GM21360 (cell line): ENCODE measurements around the gene GNA12.
A peak's percentile ranks its signal among the peaks of the same experiment; 100 is the strongest.

Experiments used
- ATAC-seq: cut with Tn5 transposase; IDR thresholded peaks from one replicate; pipeline ENCODE4 v1.9.1; 2021; ENCODE audit warnings: mild to moderate bottlenecking, moderate library complexity; ENCODE audit not compliant: unreplicated experiment

Gene GNA12

DNA sequence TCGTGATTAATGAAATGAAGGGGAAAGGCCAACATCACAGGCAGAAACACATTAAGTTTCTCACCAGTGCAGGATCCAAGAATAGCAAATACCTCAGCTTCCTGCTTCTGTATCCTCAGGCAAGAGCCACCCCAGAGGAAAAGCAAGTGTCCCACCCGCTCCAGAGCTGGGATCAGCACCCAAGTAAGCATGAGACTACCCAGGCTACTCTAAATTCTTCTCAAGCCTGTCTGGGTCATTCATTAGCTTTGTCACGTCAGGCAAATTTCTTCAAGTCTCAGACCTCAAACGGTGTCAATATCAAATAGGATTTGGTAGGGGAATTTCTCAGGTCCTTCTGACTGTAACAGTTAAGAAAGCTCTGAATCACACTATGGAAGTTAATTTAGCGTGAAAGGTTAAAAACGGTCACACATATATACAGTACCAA lies 59.0 kb downstream of the GNA12 start:
- ATAC-seq = peak; percentile 61

DNA sequence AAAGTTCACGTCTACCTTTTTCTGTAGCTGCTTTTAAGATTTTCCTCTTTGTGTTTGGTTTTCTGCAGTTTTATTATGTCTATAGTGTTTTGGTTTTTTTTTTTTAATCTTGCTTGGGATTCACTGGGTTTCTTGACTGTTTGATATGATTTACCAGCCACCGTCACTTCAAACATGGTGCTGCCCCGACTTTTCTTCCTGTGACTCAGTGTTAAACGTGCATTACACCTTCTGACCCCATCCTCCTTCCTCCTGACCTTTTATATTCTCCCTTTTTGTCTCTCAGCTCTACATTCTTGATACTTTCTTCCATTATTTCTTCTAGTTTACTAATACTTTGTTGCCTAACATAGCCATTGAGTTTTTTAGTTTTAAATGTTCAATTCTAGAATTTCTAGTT lies 61.5 kb downstream of the GNA12 start:
- no peak for ATAC-seq

DNA sequence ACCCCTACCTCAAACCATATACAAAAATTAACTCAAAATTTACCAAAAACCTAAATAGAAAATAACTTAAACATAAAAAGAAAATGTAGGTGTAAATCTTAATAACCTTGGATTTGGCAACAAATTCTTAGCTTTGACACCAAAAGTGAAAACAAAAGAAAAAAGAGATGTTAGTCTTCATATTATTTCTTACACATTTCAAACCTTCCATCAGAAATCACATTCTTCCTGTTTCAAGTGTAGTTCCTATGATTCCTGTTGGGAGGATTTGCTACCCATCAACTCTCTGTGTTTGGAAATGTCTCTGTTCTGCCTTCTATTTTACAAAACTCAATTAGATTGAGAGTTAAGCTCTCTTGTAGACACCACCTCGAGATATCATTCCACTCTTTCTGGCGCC lies 62.0 kb downstream of the GNA12 start:
- no peak for ATAC-seq

DNA sequence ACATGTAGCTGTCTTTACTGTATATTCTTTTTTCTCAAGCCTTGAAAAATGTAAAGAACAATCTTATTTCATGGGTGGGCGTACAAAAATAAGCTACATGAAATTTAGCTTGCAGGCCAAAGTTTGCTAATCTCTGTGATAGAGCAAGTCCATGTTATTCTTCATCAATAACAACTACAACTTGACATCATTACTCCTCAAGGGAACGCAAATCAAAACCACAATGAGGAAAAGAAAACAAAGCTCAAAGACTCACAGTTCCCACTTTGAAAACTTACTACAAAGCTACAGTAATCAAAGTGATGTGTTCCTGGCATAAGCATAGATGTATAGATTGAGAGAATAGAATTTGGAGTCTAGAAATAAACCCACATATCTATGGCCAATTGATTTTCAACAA lies 62.5 kb downstream of the GNA12 start:
- no peak for ATAC-seq

DNA sequence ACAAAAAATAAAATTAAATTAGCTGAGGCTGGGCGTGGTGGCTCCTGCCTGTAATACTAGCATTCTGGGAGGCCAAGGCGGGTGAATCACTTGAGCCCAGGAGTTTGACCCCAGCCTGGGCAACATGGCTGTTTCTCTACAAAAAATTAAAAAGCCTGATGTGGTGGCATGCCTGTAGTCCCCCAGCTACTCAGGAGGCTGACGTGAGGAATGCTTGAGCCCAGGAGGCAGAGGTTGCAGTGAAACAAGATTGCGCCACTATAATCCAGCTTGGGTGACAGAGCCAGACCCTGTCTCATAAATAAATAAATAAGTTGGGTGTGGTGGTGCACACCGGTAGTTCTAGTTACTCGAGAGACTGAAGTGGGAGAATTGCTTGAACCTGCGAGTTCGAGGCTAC lies 65.1 kb downstream of the GNA12 start:
- no peak for ATAC-seq

DNA sequence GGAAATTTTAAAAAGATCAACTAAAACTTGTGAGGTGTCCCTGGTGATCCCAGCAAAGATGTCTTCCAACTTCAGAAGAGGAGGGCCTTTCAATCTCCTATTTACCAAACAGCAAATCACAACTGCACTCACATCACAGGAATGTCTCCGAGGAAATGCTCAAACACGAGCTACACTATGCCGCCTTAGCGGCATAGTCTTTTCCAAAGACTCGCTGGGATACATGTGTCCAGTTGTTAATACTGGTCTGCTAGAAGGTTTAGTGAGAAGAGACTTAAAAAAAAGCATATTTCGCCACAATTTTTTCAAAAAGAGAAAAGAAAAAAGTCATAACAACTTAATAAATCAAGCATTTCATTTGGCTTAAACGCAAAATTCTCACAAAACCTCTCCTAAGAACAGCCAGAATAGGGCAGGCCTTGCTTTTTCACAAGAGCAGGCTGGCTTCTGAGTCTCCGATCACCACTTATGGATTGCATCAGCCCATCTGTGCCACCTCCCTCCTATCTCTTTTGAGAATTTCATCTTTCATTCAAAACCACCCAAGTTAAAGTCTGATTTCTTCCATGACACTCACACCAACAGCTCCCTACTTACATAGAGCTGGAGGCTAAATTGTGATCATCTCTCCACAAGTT lies 66.1 kb downstream of the GNA12 start:
- no peak for ATAC-seq

DNA sequence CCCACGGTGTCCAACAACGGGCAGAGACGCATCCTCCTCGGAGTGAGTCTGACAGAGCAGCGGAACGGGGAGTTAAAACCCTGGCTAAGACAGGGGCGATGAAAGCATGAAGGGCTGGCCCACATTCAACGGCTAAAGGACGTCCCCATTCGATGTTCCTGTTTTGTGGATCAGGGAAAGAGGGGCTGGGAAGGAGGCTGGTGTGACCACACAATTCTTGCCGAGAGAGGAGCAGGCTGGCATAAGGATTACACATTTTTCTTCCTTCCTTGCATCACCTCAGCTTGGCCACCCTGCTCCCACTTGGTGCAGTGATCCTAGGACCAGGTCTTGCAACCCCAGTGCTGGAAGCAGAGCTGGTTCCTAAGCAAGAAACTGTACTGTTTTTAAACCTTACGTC lies 67.7 kb downstream of the GNA12 start:
- no peak for ATAC-seq

DNA sequence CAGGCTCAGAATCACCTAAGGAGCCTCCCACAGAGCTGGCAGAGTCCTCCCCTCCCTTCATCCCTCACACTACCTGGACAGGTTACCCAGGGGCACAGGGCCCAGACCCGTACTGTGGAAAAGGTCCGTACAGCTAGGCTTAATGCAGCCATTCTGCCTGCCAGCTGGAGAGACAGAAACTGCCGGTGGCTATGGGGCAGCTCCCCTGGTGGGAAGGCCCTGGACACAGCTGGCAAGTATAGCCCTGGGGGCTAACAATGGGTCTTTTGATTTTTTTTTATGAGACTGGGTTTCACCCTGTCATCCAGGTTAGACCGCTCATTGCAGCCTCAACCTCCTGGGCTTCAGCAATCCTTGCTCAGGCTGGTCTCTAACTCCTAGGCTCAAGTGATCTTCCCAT lies 68.3 kb downstream of the GNA12 start:
- ATAC-seq = no peak

DNA sequence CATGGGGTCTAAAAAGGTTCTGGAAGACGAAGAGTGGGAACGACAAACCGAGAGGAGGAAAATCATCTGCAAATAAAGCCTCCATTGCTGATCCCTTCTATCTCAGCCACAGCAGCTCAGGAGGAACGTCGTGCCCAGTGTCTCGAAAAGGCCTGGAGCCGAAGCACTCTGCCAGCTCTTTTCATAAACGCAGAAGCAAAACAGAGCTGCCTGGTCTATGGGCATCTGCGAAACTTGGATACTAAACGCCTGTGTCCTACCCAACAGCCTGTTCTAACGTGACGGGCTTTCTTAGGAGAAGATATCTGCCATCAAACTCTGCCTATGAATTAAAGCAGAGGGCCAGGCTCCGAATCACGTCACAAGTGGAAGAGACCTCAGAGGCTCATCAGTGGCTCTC lies 68.7 kb downstream of the GNA12 start:
- ATAC-seq = no peak

DNA sequence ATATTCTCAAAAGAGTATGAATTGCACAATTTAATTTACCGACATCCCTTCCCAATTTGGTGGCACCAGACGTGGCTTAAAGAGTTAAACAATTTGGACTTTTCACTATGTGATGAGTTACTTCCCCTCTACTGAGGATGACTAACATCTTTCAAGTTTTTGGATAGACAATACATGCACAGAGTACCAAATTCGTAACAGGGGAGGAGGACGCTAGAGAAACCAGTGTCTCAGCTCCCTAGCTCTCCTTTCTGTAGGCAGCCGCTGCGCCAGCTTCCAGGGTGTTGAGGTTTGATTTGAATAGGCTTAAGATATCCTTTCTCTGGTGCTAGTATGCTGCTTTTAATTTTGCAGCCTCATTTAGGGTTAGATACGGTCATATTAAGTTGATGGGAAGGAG lies 69.2 kb downstream of the GNA12 start:
- no peak for ATAC-seq

DNA sequence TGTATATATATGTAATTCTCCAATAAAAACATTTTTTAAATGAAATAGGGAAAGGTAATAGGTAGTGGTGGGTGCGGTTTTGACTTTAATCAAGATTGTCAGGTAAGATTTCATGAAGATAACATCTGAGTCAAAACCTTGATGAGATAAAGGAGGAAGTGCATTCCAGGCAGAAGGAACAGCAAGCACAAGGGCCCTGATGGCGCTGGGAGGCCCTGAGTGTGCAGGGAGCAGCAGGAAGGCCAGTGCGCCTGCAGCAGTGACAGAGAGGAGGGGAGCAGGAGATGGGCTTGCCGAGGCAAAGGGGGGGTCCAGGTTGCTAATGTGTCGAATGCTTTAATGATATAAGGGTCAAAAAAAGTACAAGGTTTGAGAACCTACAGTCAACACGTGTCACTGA lies 69.8 kb downstream of the GNA12 start:
- no peak for ATAC-seq

DNA sequence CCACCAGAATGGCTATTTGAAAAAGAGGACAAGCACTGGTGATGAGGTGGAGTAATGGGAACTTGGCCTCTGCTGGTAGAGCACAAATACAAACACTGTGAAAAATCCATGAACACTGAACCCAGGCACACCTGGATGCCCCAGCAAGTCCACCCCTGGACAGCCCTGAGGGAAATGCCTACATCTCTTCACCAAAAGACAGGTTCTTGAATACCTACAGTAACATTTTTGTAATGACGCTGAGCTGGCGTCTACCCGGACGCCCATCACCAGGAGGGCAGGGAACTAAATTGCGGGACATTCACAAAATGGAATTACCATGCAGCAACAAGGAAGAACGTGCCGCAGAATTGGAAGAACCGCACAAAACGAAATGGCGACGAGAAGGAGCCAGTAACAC lies 70.5 kb downstream of the GNA12 start:
- ATAC-seq = no peak

DNA sequence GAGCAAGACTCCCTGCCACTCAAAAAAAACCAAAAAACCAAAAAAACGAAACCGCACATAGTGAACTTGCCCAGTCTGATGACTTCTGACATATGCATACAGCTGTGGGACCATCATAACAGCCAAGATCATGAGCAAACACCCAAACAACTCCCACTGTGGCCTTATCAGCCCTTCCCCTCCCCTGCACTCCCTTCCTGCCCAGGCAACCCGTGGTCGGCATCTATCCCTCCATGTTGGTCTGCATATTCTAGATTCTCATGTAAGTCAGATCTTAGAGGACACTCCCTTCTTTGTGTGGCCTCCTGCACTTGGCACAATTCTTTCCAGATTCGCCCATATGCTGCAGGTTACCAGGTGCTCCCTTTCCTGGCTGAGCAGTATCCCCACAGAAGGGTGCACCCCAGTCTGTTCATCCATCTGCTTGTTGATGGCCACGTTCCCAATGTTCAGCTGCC lies 72.8 kb downstream of the GNA12 start:
- no peak for ATAC-seq

DNA sequence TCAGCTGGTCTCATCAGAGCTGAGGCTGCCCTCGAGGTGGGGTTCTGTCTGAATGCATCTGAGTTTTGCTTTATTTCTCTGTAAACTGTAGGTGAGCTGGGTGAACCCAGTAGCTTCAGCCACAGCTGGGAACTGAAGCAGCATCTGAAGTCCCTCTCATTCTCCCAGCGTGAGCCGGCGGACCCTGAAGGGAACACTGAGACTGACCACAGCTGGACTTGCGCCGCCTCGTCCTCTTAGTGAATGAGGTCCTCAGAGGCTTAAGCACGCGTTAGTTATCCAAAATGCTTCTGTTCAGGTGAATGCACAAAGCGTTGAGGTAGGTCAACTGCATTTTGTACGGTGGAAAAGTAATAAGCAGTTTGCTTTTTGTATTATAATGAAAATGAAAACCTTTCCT lies 79.5 kb downstream of the GNA12 start:
- no peak for ATAC-seq

DNA sequence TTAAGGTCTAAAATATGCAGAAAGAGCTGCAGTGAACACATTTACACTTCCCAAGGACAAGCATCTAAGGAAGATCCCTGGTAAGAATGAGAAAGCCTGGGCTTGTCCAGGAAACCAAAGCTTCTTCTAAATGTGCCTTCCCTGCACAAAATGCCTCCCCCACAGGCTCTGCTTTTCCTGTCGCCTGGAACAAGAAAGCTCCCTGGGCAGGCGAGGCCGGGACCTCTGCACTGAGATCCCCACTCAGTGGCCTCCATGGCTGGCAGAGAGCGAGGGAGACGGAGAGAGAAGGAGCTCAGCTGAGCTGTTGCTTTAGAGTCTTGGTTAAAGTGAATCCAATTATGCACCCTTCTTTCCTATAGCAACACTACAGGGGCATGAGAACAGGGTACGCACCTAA lies 80.5 kb downstream of the GNA12 start:
- no peak for ATAC-seq

DNA sequence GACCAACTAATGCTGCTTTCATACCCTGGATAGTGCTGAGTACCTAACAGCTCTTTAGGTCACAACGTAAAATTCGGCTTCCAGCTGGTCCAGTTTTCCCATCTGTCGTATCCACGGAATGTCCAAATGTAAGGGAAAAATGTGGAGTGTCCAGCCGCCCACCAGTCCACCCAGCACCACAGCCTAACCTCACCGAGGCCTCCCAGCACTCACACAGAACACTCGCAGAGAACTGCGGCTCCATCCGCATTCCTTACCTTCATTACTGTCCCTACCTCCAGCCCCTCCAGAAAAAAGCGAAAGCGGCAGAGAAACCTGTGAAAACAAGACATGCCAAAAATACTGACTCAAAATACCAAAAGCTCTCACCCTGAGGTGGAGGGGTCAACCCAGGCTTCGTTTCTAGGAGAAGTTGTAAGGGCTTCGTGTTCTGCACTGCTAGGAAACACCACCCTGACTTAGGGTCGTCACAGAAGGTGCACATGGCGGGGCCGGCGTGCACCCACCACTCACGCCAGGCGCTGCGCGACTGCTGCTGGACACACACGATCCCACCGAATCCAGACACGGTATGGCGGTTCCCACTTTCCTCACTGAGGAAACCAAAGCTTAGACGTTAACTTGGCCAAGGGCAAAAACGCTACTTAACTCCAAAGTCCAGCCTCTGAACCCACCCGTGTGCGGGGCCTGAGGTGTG lies 82.2 kb downstream of the GNA12 start:
- no peak for ATAC-seq

DNA sequence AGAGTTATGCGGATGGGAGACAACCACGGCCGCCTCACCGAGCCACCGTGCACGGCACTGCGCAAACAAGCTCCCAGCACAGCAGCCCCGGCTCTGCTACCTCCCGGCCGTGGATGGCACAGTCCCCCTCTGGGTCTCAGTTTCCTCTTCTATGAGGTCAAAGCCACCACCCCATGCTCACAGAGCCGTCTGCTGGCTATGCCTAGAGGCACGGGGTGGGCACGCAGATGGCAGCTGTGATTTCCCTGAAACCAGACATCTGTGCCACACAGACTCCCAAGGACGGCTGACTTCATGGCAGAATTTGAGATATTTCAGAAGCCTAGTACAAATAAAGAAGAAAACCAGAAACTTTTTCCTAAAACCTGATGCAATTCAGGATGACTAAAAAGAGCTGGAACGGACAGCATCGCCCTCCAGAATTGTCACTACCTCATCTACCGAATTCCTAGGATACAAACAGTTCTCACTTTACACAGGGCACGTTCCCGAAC lies 82.9 kb downstream of the GNA12 start:
- ATAC-seq = no peak

DNA sequence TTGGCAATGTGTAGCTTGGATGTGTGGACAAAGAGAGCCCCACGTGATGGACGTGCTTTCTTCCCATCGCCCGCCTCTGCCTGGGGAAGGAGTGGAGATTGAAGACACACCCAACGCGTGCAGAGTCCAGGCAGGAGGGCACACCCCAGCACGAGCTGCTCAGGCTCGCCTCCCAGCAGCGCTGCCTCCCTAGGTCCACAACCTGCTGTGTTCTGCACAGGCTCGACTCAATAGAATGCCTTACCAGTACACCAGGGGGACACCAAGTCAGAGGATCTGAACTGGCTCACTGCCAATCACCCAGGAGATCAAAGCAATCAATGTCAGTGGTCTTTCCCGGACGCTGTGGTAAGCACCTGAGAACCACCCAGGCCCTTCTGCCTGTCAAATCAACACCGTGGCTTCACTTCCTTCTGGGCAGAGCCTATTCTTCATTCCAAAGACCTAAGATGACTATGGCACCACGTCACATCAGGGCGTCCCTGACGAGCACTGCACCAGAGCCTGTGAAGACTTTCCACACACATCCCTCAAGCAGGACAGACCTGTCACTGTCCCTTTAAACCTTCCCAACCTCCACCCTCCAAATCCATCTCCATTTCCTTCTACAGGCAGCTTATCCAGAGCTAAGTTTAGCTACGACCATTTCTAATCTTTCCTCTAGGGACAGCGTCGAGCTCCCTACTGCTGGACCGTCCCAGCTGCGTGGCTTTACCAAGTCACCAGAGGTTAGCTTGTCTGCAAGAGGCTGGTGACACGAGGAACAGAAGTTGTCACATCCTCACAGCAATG lies 83.8 kb downstream of the GNA12 start:
- ATAC-seq = no peak

DNA sequence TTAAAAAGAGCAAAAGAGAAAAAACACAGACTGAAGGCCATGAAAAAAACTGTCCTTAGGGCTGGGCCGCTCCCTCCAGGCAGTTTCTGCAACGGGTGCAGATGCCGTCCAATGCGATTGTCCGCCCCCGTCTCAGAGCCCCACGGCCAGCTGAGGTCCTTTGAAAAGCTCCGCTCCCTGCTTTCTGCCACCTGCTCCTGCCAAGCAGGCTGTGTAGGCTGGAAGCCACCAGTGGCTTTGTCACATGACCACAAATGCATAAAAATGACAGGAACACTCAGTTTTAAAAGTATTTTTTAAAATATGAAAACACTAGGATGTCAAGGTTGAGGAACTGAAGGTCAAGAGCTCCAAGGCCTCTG lies 84.4 kb downstream of the GNA12 start:
- no peak for ATAC-seq

DNA sequence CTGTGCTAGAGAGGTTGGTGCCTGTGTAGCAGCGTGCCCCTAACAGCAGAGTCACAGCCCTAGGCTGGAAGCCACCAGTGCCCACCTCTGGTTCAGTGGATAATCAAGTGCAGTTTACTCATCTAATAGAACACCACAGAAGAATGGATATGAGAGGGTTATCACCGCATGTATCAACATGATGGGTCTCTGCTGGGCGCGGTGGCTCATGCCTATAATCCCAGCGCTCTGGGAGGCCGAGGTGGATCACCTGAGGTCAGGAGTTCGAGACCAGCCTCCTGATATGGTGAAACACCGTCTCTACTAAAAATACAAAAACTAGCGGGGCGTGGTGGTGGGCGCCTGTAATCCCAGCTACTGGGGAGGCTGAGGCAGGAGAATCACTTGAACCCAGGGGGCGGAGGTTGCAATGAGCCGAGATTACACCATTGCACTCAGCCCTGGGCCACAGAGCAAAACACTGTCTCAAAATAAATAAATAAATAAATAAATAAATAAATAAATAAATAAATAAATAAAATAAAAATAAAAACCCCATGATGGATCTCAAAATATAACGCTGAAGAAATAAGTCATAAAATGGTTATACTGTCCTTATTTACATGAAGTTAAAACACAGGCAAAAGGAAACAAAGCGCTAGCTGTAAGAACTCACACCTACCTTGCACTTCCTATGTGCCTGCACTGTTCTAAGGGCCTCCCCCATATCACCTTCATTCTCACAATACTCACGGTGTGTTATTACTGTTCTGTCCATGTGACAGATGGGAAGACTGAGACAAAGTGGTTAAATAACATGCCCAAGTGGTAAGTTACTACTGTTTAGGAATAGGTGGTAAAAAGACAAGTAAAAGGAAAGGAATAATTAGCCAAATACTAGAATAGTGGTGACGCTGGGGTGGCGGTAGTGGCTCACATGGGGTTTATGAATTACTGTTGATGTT lies 85.2 kb downstream of the GNA12 start:
- no peak for ATAC-seq
